GM21528 (cell line): ENCODE results near the gene LRPAP1.
"Not testable (repeated sequence)": the region's sequence is repeated elsewhere in the genome, so short reads cannot be mapped to it uniquely, and the experiment has no call there.

Source experiments
- ATAC-seq: cut with Tn5 transposase; IDR thresholded peaks from one replicate; pipeline ENCODE4 v1.9.1; 2021; ENCODE audit warnings: mild to moderate bottlenecking, moderate library complexity; ENCODE audit not compliant: unreplicated experiment, low FRiP score

Gene LRPAP1

DNA sequence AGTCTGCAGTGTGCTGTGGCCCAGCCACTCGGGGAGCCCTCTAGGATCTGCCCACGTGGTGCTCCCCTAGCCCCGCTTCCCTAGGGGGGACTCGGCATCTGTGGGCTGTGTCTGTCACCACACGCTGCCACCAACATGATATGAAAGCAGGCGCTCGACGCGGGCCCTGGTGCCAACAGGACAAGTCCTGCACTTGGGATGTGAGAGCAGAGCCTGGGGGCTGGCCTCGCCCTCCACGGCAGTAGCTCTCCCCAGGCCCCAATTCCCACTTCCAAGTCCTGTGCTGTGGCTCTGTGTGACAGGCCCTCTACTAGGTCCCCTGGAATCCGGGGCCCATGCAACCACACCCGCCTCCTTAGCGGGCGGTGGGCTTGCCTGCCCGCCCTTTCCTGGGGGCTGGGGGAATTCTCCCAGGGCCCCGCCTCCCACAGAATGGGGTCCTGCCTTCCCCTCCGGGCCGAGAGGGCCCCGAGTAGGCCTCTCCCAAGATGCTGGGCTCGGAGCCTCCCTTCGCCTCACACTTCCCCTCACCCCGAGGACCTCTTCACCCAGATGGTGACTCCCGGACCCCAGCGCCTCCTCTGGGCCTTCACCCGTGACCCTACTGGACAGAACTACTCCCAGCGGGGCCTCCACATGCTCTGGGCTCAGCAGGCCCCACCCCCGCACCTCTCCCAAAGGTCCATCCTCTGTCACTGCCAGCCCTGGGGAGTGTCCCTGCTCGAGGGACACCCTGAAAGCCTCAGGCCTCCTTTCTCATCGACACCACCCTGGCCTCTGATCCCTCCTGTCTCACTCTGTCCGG lies 11.2 kb downstream of the LRPAP1 start:
- no peak for ATAC-seq

DNA sequence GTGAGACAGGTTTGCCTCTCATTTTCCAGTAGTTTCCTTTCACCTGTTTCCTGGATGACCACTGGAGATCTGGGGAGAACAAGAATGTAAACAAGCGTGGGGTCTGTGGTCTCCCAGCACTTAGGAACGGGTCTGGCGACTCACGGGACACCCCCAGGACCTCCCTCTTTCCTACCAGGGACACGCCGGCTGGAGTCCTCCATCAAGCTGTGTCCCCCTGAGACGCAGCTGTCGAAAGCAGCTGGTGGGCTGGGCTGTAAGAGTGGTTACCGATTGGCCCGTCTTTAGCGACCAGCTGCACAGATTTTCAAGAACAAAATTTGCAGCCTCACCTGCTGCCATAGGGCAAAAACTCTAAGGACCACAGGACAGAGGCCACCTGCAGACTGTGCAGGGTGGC lies 11.9 kb downstream of the LRPAP1 start:
- no peak for ATAC-seq

DNA sequence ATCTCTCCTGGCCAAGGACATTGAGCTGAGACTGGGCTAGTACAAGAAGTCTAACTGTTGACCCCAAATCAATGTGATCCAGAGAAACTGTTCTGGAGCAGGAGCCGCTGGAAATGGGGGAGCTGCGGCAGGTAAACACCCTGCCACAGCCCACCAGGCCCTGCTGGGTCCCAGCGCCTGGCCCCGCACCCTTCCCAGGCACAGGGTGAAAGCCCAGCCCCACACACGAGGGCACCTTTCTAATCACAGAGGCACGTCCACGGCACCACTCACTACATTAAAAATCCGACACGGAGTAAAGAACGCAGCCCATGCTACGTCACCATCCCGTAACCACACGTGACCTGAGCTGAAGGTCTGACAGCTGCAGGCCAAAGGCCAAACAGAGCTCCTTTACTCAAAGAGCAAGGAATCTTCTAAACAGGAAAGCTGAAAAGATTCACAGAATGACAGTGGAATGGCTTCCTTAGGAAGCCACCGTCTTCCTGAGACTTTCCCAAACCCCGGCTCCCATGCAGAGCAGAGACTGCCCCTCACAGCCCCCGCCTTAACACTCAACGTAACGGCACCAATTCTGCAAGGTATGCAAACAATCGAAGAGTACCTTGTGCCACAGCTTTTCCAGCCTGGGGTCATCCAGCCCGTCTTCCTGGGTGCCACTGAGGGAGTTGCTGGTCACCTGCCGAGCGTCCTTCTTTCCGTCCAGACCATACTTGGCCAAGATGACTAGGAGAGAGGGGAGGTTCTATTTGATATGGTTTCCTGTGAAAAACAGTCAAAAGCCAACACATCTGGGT lies 12.6 kb downstream of the LRPAP1 start:
- ATAC-seq: no peak

DNA sequence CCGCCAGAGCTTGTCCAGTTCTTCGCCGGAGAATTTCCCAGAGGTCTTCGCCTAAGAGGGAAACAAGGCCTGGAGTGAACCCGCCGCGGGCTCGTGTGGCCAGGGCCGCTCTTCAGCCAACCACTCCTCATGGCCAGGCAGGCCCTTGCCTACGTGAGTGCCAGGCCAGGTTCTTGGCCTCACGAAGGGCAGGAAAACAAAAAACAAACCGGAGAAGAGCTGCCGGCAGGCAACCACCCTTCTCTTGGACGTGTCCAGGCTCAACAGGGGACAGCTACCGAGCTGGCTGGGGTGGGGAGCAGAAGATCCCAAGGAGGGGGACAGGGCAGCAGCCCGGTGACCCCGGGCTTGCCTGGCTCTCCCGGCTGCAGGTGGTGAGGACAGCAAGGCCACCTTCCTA lies 13.3 kb downstream of the LRPAP1 start:
- ATAC-seq: no peak

DNA sequence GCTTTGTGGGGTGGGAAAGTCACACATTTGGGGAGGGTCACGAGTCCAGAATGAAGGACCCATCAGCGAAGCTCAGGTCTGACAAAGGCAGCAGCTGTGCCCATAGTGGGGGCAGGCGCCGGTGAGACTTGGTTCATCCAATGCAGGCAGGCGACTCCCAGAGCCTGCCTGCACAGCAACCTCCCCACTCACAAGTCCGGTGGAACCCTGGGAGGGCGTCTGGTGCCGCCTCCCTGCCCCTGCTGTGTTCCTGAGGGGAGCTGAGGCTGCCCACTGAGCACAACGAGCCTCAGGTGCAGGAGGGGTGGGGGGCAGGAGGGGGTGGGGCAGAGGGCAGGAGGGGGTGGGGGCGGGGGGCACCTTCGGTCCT lies 13.7 kb downstream of the LRPAP1 start:
- ATAC-seq: no peak

DNA sequence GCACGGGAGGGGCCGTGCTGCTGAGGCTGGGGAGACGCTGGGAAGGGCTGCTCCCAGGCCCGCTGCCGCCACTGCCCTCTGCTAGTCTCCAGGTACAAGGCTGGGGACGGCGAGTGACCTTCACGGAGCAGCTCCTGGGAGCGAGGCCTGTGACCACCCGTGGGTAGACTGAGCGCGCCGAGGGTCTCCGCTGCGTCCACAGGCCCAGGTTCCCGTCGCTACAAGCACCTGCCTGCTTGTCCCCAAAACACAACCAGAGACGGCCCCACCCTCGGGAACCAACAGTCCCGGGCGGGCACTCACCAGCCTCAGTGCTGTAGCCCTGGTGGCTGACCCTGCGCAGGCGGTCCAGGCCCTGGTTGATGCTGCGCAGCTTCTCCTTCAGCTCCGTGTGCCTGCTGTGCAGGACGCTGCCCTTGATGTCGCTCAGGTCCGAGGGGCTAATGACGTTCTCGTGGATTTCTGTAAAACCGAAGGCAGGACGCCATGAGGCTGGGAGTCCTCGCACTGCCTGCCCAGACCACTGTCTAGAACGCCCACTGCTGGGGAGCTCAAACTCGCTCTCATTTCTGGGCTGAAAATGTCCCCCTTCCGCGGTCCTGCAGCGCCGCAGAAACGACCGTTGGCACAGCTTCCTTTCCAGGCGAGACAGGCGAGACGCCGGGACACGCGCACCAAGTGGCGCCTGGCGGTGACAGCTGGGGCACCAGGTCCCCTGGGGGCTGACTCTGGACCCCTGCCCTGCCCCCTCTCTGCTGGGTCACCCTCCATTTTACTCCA lies 14.3 kb downstream of the LRPAP1 start:
- no peak for ATAC-seq

DNA sequence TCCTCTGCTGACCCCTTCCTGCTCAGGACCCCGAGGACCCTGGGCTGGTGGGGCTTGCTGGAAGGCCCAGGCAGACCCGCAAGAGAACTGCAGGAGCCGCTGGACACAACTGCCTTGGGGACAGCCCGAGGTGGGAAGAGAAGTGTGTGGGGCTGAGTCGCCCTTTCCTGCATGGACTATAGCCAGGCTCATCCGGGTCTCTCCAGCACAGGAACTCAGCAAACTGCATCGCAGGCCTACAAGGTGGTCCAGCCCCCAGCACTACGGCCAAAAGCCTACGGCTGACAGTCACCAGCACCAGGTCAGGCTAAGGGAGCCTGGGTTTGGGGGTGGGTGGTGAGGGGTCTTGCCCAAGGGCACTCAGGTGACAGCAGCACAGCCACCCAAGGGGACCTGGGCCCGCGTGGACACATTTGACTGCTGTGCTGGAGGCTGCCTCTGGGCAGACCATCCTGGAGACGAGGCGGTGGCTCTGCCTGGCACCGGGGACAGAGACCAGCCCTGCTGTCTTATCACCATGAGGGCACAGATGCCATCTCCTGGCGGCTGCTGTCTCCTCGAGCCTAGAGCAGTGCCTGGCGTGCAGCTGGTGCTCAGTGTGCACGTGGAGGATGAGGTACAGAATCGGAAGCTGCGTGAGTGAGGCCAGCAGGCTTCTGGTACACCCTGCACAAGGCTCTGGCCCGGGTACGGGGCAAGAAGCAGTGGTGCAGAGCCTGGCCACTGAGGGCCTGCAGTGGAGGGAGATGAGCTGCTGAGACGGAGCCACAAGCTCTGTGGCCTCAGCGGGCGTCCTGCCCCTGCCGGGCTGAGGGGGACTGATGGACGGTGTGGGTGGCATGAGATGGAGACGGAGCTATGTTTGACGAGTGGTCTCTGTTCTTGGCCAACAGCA lies 15.1 kb downstream of the LRPAP1 start:
- ATAC-seq: no peak

DNA sequence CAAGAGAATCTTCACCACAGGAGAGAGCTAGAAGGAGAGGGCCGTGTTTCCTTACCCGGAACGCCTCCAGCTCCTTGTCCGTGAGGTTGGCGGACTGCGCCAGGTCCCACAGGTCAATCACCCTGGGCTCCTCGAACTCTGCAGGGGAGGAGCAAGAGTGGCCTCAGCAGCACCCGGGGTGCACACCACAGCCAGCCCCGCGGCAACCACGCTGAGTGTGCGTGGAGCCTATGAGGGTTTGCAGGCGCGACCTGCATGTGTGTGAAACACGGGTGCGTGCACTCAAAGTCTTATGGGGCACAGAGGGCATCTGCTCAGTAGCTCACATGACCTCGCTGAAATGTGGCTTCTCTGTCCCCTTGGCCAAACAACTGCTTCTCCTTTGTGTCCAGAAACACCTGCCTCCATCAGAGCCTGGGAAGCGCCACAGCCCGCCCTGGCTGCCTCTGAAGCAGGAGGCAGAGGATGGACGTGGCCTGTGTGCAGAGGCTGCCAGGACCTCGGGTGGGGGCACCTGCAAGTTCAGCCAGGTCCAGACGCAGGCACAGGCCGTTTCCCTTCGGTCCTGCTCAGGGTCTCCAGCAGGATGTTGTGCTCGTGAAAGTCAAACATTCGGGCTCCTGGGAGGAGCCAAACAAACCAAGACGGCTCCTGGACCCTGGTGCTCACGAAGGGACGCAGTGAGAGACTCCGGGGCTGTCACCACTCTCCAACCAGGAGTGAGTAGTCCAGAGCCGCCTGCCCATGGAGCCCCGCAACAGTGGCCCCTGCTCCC lies 16.0 kb downstream of the LRPAP1 start:
- no peak for ATAC-seq

DNA sequence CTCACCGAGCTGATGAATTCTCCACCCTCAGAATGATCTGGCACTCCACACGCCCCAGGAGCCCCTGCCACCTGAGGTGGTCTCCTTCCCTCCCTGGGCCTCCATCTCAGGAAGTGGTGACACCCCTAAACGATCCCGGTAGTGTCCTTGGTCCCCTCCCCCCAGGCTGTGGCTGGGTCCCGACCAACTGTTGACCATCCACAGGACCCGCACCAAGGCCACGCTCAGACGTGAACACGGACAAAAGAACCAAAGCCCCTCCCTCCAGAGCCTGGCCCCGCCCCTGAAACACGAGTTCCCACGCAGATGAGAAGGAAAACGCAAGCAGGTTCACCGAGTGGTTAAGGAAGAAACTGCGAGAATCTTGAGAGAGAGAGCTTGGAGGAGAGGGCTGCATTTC lies 16.6 kb downstream of the LRPAP1 start:
- ATAC-seq: no peak

DNA sequence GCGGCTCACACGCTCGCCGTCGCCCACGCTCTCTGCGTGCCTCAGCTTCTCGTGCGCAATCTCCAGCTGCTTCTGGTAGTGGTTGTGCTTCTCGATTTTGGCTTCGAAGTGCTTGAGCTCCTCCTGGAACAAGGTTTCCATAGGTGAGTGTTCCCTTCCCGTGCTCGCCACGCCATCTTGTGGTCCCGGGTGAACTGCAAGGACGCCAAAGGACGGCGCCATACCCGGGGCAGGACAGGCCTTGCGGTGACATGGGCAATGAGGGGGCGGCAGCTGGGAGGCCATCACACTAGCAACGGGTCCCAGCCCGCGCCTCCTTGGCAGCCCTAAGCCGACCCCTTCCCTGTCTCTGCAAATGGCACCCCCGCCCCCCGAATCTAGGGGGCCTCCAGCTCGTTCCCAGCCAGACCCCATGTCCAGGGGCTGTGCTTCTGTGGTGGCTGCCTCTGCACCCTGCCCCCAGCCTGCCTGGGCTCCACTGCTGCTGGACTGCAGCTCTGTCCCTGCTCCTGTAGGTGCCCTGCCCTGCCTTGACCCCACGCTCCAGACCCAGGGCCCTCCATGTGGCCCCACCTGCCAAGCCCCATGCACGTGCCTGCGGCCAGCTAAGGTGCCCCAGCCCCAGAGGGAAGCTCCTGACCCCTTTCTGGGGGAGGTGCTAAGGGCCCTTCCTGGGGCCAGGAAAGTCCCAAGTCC lies 17.3 kb downstream of the LRPAP1 start:
- ATAC-seq: no peak

DNA sequence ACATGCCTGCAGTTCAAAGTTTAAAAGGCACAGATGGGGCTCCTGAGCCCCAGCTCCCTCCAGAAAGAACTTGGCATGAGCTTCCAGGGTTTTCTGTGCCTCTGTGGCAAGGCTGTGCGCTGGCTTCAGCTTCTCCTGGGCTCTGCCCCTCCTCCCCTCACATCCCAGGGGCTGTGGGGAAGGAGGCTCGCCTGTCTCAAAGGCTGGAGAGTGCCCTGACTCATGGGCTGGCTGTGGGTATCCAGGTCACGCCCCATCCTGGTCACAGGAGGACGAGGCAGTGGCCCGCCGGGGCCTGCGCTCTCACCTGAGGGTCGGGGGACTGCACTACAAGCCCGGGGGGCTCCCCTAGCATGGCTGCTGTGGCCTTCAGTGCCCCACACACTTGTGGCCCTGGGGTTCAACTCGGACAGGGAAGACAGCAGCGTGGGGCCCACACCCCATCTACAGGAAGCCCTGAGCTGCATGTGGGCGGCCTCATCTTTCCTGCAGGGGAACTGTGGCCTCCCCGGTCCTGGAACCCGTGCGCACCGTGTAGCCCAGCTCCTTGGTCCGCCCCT lies 17.9 kb downstream of the LRPAP1 start:
- no peak for ATAC-seq

DNA sequence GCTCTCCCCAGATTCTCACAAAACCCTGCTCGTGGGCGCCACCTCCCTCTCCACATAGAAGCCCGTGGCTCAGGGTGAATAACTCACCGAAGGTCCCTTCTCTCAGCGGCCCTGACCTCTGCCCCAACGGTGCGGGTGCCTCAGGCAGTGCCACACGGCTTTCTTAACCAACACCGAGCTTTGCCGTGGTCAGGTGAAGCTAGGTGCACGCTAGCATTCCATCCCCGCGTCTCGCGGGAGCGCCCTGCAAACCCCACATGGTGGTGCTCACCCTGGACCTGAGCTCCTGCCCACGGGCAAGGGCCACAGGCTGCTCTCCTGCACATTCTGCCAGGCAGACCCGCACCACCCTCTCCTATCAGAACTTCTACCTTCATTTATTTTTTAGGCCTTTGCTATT lies 18.4 kb downstream of the LRPAP1 start:
- no peak for ATAC-seq

DNA sequence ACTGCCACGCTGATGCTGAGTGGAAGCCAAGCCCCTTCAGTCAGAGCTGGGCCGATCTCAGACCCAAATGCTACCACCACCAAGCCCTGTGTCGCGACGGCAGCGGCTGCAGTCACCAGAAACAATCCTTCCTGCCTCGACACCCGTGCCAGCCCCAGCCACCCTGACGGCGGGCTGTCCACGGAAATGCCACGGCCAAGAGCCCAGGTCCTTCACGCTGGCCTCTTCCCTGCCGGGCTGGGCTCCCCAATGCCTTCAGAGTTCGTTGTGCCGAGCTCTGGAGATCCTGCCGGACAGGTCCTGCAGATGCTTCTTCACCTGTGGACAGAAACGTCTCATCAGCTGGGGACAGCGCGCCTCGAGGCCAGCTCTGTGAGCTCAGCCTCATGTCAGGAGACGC lies 19.5 kb downstream of the LRPAP1 start:
- no peak for ATAC-seq

DNA sequence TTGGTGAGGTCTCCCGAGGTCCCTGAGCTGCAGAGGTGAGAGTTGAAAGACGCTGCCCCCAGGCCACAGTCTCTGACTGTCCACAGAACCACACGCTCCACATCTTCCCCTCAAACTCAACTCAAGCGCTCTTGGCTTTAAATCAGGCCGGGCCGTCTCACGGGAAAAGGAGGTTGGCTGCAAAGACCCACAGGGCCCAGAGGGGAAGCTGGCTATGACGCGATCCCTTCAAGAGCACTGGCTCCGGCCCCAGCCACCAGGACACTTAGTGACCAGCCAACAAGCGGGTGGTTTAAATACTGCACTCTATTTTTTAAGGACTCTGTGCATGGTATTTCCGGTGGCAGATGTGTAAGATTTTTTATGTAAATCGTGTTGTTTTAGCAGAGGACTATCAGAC lies 19.9 kb downstream of the LRPAP1 start:
- ATAC-seq: no peak

DNA sequence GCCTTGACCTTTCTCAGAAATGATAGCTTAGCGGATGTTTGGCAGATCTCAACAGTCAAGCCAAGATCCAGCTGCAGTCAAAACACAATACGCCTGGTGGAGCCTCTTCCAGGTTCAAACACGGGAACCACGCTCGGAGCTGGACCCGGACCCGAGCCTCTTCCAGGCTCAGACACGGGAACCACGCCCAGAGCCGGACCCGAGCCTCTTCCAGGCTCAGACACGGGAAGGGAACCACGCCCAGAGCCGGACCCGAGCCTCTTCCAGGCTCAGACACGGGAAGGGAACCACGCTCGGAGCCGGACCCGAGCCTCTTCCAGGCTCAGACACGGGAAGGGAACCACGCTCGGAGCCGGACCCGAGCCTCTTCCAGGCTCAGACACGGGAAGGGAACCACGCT lies 20.6 kb downstream of the LRPAP1 start:
- not testable (repeated sequence) for ATAC-seq

DNA sequence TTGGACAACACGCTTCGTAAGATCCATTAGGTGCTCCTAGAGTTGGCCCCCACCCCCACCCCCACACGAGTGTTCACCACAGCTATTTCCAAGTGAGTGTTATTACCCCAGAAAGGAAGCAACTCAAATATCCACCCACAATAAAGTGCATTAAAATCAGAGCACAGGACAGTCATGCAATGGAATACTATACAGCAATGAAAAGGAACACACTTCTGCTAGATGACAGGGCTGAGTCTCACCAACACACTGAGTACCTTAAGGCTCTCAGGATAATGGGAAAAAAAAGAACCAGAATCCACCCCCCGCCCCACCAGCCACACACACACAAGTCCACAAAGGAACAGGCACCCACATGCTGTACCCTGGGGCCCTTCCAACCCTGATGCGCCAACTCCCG lies 21.0 kb downstream of the LRPAP1 start:
- ATAC-seq: no peak

DNA sequence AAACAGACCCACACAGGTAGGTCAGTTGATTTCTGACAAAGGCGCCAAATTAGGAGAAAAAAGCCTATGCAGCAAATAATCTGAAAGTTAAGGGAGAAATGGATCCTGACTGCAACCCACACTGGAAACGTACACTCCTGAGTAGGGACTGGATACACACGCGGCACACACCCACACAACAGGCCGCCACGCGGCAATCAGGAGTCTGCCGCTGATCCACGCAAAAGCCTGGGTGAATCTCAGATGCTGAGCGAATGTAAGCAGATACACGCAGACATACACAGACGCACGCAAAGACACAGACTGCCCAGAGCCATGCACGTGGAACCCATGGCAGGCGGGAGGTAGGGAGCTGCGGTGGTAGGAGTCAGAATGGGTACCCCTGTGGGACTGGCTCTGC lies 21.7 kb downstream of the LRPAP1 start:
- ATAC-seq: no peak

DNA sequence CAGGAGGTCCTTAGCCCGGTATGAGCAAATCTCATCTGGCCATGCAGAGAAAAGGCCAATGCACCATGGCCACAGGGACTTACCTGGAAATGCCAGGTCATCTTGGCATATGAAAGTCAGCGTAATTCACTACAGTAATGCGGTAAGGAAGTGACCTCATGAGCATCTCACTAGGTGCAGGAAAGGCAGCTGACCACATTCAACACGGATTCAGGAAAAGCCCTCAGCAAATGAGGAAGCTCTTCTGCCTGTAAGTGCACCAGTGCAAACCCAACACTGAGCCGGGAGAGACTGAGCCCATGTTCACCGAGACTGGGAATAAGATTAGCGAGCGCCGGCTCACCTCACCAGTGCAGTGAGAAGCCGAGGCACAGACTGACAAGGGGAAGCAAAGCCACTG lies 23.7 kb downstream of the LRPAP1 start:
- ATAC-seq: no peak

DNA sequence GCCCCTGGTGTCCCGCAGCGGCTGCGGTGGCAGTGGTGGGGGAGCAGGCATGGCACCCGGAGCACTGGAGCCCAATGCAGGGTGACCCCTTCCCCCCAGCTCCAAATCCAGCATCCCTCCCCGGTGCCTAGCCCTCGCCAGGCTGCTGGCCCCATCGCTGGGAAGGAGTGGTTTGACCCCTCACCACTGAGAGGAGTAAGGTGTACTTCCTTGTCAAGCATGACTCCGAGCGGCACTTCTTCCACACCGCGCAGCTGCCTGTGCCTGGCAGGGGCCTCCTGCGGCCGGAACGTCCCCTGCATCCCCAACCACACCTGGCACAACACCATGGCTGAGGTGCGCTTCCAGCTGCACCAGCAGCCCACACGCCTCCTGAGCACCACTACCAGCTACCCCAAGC lies 27.0 kb downstream of the LRPAP1 start:
- ATAC-seq: no peak
